H1 (cell line): ENCODE data around the gene CEP83.

ENCODE experiments used
- EZH2 ChIP-seq: fragments of 200-600 bp; sonication (generic); IDR thresholded peaks from 2 replicates; pipeline ENCODE4 v1.7.1; 2012; ENCODE audit warnings: low read depth, mild to moderate bottlenecking, moderate library complexity, low read length, inconsistent platforms; ENCODE audit not compliant: severe bottlenecking
- MAFK ChIP-seq: IDR thresholded peaks from 2 replicates; pipeline ENCODE4 v1.6.1; 2012; ENCODE audit warnings: low read depth, mild to moderate bottlenecking, improper control_type of control experiment, low read length
- POLR2A ChIP-seq, 2 experiments: IDR thresholded peaks; 1 replicate in 1 of 2; 2 replicates in 1 of 2; pipeline ENCODE4 v1.6.1; 2011; ENCODE audit warnings: low read depth in 2 of 2, low read length in 2 of 2, mild to moderate bottlenecking in 2 of 2; ENCODE audit errors: control extremely low read depth in 1 of 2
- RFX5 ChIP-seq: IDR thresholded peaks from 2 replicates; pipeline ENCODE4 v1.6.1; 2011; ENCODE audit warnings: low read depth, low read length, improper control_type of control experiment, borderline replicate concordance
- SP4 ChIP-seq: IDR thresholded peaks from 2 replicates; pipeline ENCODE4 v1.6.1; 2012; ENCODE audit warnings: low read length, inconsistent platforms
- TF ChIP-seq, protein P1 (sequence below), 3 experiments: IDR thresholded peaks; 1 replicate in 2 of 3; 2 replicates in 1 of 3; pipeline versions ENCODE4 v1.5.1 to v1.6.1; 2011; ENCODE audit warnings: low read length in 3 of 3, mild to moderate bottlenecking in 3 of 3, inconsistent platforms in 2 of 3, low read depth in 1 of 3, moderate library complexity in 1 of 3; ENCODE audit not compliant: insufficient read depth in 1 of 3; ENCODE audit errors: control extremely low read depth in 1 of 3

DNA sequence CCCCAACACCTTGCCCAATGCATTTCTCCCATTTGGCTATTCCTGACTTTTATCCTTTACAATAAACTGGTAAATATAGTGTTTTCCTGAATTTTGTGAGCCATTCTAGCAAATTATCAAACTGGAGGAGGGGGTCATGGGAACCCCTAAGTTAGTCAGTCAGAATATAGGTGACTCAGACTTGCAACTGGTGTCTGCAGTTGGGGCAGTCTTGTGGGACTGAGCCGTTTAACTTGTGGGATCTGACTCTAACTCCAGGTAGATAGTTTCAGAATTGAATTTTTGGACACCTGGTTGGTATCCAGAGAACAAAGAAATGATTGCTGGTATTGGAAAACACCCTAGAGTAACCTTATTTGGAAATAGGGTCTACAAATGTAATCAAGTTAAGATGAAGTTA, 133.4 kb downstream of the CEP83 start:
- no peak for TF ChIP-seq RFX5
- TF ChIP-seq, protein P1, sequence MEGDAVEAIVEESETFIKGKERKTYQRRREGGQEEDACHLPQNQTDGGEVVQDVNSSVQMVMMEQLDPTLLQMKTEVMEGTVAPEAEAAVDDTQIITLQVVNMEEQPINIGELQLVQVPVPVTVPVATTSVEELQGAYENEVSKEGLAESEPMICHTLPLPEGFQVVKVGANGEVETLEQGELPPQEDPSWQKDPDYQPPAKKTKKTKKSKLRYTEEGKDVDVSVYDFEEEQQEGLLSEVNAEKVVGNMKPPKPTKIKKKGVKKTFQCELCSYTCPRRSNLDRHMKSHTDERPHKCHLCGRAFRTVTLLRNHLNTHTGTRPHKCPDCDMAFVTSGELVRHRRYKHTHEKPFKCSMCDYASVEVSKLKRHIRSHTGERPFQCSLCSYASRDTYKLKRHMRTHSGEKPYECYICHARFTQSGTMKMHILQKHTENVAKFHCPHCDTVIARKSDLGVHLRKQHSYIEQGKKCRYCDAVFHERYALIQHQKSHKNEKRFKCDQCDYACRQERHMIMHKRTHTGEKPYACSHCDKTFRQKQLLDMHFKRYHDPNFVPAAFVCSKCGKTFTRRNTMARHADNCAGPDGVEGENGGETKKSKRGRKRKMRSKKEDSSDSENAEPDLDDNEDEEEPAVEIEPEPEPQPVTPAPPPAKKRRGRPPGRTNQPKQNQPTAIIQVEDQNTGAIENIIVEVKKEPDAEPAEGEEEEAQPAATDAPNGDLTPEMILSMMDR (IDR thresholded peaks at IDR 0.05; ENCODE audit: control extremely low read depth in 1 of 3, insufficient read depth in 1 of 3, low read depth in 1 of 3, low read length in 3 of 3): no peak
- no peak for TF ChIP-seq MAFK
- TF ChIP-seq POLR2A (IDR thresholded peaks at IDR 0.05; ENCODE audit: control extremely low read depth in 1 of 2, low read depth in 2 of 2, low read length in 2 of 2): no peak
- no peak for TF ChIP-seq SP4
- no peak for TF ChIP-seq EZH2
